Measurements from ENCODE around the gene MXRA8.
"Not testable (repeated sequence)": the region's sequence is repeated elsewhere in the genome, so short reads cannot be mapped to it uniquely, and the experiment has no call there.

MXRA8 gene

GRCh38 chr1:1390675-1391074, 32.3 kb upstream of the MXRA8 start:
- no peak for DNase-seq

- DNase-seq = no peak
These were observed 29.7 kb upstream of the MXRA8 start for GRCh38 chr1:1388078-1388472.

GRCh38 chr1:1387098-1388077, 29.0 kb upstream of the MXRA8 start:
- no peak for DNase-seq

GRCh38 chr1:1385931-1386330, 27.6 kb upstream of the MXRA8 start:
- no peak for DNase-seq

- not testable (repeated sequence) for DNase-seq
These were observed 27.0 kb upstream of the MXRA8 start for GRCh38 chr1:1385339-1385738.

GRCh38 chr1:1381294-1381693, 22.9 kb upstream of the MXRA8 start:
- no peak for DNase-seq

- no peak for DNase-seq
These were observed 22.5 kb upstream of the MXRA8 start for GRCh38 chr1:1380860-1381259.

- DNase-seq = no peak
These were observed 19.3 kb upstream of the MXRA8 start for GRCh38 chr1:1377540-1378205.

- DNase-seq = no peak
These were observed 18.3 kb upstream of the MXRA8 start for GRCh38 chr1:1376551-1377226.

- peak; percentile 99 for DNase-seq
These were observed 16.7 kb upstream of the MXRA8 start, which contains the start of gene AURKAIP1 for GRCh38 chr1:1374929-1375662. TSS of gene AURKAIP1 (minus strand) at chr1:1375207. CDS start at chr1:1374756, 451 bp downstream.

- DNase-seq = no peak
These were observed 16.2 kb upstream of the MXRA8 start for GRCh38 chr1:1374589-1374928.

GRCh38 chr1:1373815-1374588, 15.6 kb upstream of the MXRA8 start:
- no peak for DNase-seq

GRCh38 chr1:1373051-1373814, 14.9 kb upstream of the MXRA8 start:
- DNase-seq = no peak

- DNase-seq = no peak
These were observed 13.7 kb upstream of the MXRA8 start for GRCh38 chr1:1371746-1372711.

- DNase-seq = no peak
These were observed 13.0 kb upstream of the MXRA8 start for GRCh38 chr1:1371364-1371745.

- DNase-seq = no peak
These were observed 12.5 kb upstream of the MXRA8 start for GRCh38 chr1:1370771-1371300.

GRCh38 chr1:1370094-1370493, 11.7 kb upstream of the MXRA8 start:
- DNase-seq = not testable (repeated sequence)

- DNase-seq = no peak
These were observed 9.0 kb upstream of the MXRA8 start for GRCh38 chr1:1367315-1367714.

- DNase-seq = no peak
These were observed 8.3 kb upstream of the MXRA8 start for GRCh38 chr1:1366699-1367066.
